DLD1 (cell line): ENCODE measurements around the gene SLC6A11.

Experiments
- in situ Hi-C: cut with HindIII; loops from 2 replicates; pipeline ENCODE4 v1.10.0; 2017; ENCODE audit warnings: low sequenced_read_pairs

Gene SLC6A11

GRCh38 chr3:10836676-10837075 lies 20.6 kb downstream of the SLC6A11 start:
- in situ Hi-C loops, result no loop called here

GRCh38 chr3:10837849-10838248 lies 21.8 kb downstream of the SLC6A11 start:
- in situ Hi-C loops, result no loop called here

- in situ Hi-C loops, result no loop called here
These were observed 23.1 kb downstream of the SLC6A11 start for GRCh38 chr3:10839167-10839566.

GRCh38 chr3:10841100-10841499 lies 25.1 kb downstream of the SLC6A11 start:
- in situ Hi-C loops, result loop anchor here (5.0 kb wide), 1 partner anchor 34 kb away; no protein-coding TSS in a partner anchor

- in situ Hi-C loops, result loop anchor here (5.0 kb wide), 1 partner anchor 36 kb away; no protein-coding TSS in a partner anchor
These were observed 27.4 kb downstream of the SLC6A11 start for GRCh38 chr3:10843378-10843777.

GRCh38 chr3:10845001-10845761 lies 29.2 kb downstream of the SLC6A11 start:
- in situ Hi-C loops, result no loop called here

- in situ Hi-C loops, result no loop called here
These were observed 30.0 kb downstream of the SLC6A11 start for GRCh38 chr3:10845839-10846656.

GRCh38 chr3:10846657-10846975 lies 30.6 kb downstream of the SLC6A11 start:
- in situ Hi-C loops, result no loop called here

GRCh38 chr3:10848261-10848660 lies 32.2 kb downstream of the SLC6A11 start:
- in situ Hi-C loops, result no loop called here

GRCh38 chr3:10852066-10852808 lies 36.2 kb downstream of the SLC6A11 start:
- in situ Hi-C loops, result no loop called here

- in situ Hi-C loops, result no loop called here
These were observed 39.2 kb downstream of the SLC6A11 start for GRCh38 chr3:10855083-10855870.

GRCh38 chr3:10855871-10856662 lies 40.0 kb downstream of the SLC6A11 start:
- in situ Hi-C loops, result no loop called here

- in situ Hi-C loops, result no loop called here
These were observed 41.2 kb downstream of the SLC6A11 start for GRCh38 chr3:10857235-10857634.

GRCh38 chr3:10858091-10858490 lies 42.1 kb downstream of the SLC6A11 start:
- in situ Hi-C loops, result no loop called here

GRCh38 chr3:10867384-10867783 lies 51.4 kb downstream of the SLC6A11 start:
- in situ Hi-C loops, result no loop called here

- in situ Hi-C loops, result no loop called here
These were observed 53.4 kb downstream of the SLC6A11 start for GRCh38 chr3:10869460-10869859.

- in situ Hi-C loops, result no loop called here
These were observed 54.3 kb downstream of the SLC6A11 start for GRCh38 chr3:10870296-10870695.

- in situ Hi-C loops, result no loop called here
These were observed 57.4 kb downstream of the SLC6A11 start for GRCh38 chr3:10873415-10873814.

GRCh38 chr3:10875914-10876313 lies 59.9 kb downstream of the SLC6A11 start:
- in situ Hi-C loops, result no loop called here

GRCh38 chr3:10876661-10877060 lies 60.6 kb downstream of the SLC6A11 start:
- in situ Hi-C loops, result no loop called here
